ENCODE measurements around the gene AFF3. TPM values are rescaled to one million over a fixed set of nuclear protein-coding genes. Genes with fewer than 3 reads are reported as not detected.

The AFF3 gene
- total RNA-seq, 1 experiment from 2014 or later, result 0.61 TPM

- TF ChIP-seq ZBTB33 (IDR thresholded peaks at IDR 0.05; ENCODE audit: extremely low read depth, insufficient replicate concordance, low read length), result no peak
Measured at GRCh38 chr2:100178085-100178788, 35.8 kb upstream of the AFF3 start (continued).

- H3K4me1 ChIP-seq (ENCODE audit: control insufficient read depth in 1 of 2, insufficient read depth in 2 of 2, low read length in 2 of 2), result no peaks in the 10 kb centered on the region
- ChIA-PET RAD21 (ENCODE audit: low non-redundant PET in 1 of 2, low total read pairs in 2 of 2, uncharacterized antibody in 2 of 2, unreplicated experiment in 2 of 2) (interaction anchor here in 1 of 2 experiments (0.6 kb wide), 1 partner anchor 563 kb away, joined by 3 read pairs; no protein-coding TSS in a partner anchor), POLR2A (no interaction called here), CTCF (no interaction called here)
- H3K36me3 ChIP-seq (ENCODE audit: control insufficient read depth in 1 of 2, insufficient read depth in 2 of 2, low read length in 2 of 2), result no peaks in the 10 kb centered on the region
- no peaks in the 10 kb centered on the region for H3K27me3 ChIP-seq (ENCODE audit: insufficient read depth, low read length)
- TF ChIP-seq ATF3 (IDR thresholded peaks at IDR 0.05), result no peak
- no peak for TF ChIP-seq MAX (IDR thresholded peaks at IDR 0.05)
- no peak for TF ChIP-seq SRF (IDR thresholded peaks at IDR 0.05; ENCODE audit: low read depth)
- no peak for TF ChIP-seq RAD21 (IDR thresholded peaks at IDR 0.05; ENCODE audit: low read depth)
- no peak for TF ChIP-seq POLR2A (IDR thresholded peaks at IDR 0.05; ENCODE audit: borderline replicate concordance, extremely low read depth, insufficient read depth, insufficient read length)
- TF ChIP-seq ZNF274 (IDR thresholded peaks at IDR 0.05; ENCODE audit: low read depth, low read length), result no peak
- TF ChIP-seq REST (IDR thresholded peaks at IDR 0.05; ENCODE audit: low read depth), result no peak
- no peak for TF ChIP-seq EZH2 (IDR thresholded peaks at IDR 0.05)
- no peak for TF ChIP-seq ZFX (IDR thresholded peaks at IDR 0.05)
- no peak for TF ChIP-seq FOSL1 (IDR thresholded peaks at IDR 0.05; ENCODE audit: low read depth)
- TF ChIP-seq ZBTB33 (IDR thresholded peaks at IDR 0.05; ENCODE audit: extremely low read depth, insufficient replicate concordance, low read length), result no peak
- TF ChIP-seq CEBPB (IDR thresholded peaks at IDR 0.05; ENCODE audit: low read depth), result no peak
- TF ChIP-seq YY1 (IDR thresholded peaks at IDR 0.05; ENCODE audit: extremely low read depth, insufficient replicate concordance, low read depth, low read length), result no peak
- no peak for TF ChIP-seq SIN3A (IDR thresholded peaks at IDR 0.05; ENCODE audit: low read depth)
- no peak overlapping the region for H3K4me2 ChIP-seq (ENCODE audit: low read length)
- no TSS peak for BruUV-seq (replicated peaks)
- no peaks in the 10 kb centered on the region for H4K20me1 ChIP-seq (ENCODE audit: insufficient read depth)
- H3K9me3 ChIP-seq (ENCODE audit: control insufficient read depth in 1 of 2, insufficient read depth in 1 of 2, low read depth in 1 of 2, low read length in 2 of 2), result no peaks in the 10 kb centered on the region
- H3K4me3 ChIP-seq (replicated peaks in 1 of 2; ENCODE audit: low read depth in 1 of 2, low read length in 2 of 2), result no peak overlapping the region
- H3K9ac ChIP-seq (ENCODE audit: low read length), result no peak overlapping the region
- intact Hi-C loops (cut with micrococcal nuclease), result loop anchor here (5.0 kb wide), 1 partner anchor 65 kb away; no protein-coding TSS in a partner anchor
- H2AFZ ChIP-seq (ENCODE audit: low read depth, low read length, poor library complexity, severe bottlenecking), result no peak overlapping the region
- DNase-seq (ENCODE audit: low read depth, low spot score) (no peak), ATAC-seq (no peak)
- no peaks in the 10 kb centered on the region for H3K79me2 ChIP-seq (ENCODE audit: insufficient read depth, low read length)
- no peak overlapping the region for H3K27ac ChIP-seq (ENCODE audit: low read depth, low read length)
- H3K9me2 ChIP-seq (ENCODE audit: insufficient read depth), result no peaks in the 10 kb centered on the region
Measured at GRCh38 chr2:100176925-100177324, 34.5 kb upstream of the AFF3 start.

Data from HCT116 (cell line).